PC-3 (cell line): ENCODE results near the gene CADM4. TPM values are rescaled to one million over a fixed set of nuclear protein-coding genes. Genes with fewer than 3 reads are reported as not detected.

Experiments used
- ATAC-seq: fragments of 200-7000 bp; cut with Tn5 transposase; 2 replicates; pipeline ENCODE4 v1.9.1; 2020; ENCODE audit warnings: mild to moderate bottlenecking, moderate library complexity
- BruUV-seq: library from RNA; stranded (reverse); fragments of 400-500 nt; replicated peaks from 2 replicates; lab custom pipeline; 2021; lab: Mats Ljungman, UMichigan
- CTCF ChIA-PET: fragments of 300-600 bp; sonication (Branson Sonifier 250); formaldehyde crosslinking; loops from one replicate; lab custom pipeline; 2022; ENCODE audit warnings: antibody characterized with exemption; lab: Charles Lee
- POLR2A ChIA-PET: fragments of 300-600 bp; sonication (Branson Sonifier 250); formaldehyde crosslinking; loops from one replicate; lab custom pipeline; 2022; ENCODE audit warnings: antibody characterized with exemption; ENCODE audit not compliant: unreplicated experiment; lab: Charles Lee
- DNase-seq: peaks from one replicate; pipeline ENCODE4 v3.0.0-alpha.2; 2015
- H2AFZ ChIP-seq: fragments of 300-600 bp; sonication (generic); 2 replicates; pipeline ENCODE4 v1.6.0; 2016; ENCODE audit warnings: antibody characterized with exemption, low read length
- H3F3A ChIP-seq: fragments of 300-600 bp; sonication (generic); one replicate; pipeline ENCODE4 v1.6.0; 2017; ENCODE audit warnings: antibody characterized with exemption, low read length, control low read depth, mild to moderate bottlenecking; ENCODE audit not compliant: unreplicated experiment
- H3K27ac ChIP-seq: fragments of 300-600 bp; sonication (generic); 2 replicates; pipeline ENCODE4 v1.5.1; 2016; ENCODE audit warnings: mild to moderate bottlenecking, low read length
- H3K27me3 ChIP-seq: fragments of 300-600 bp; sonication (generic); 2 replicates; pipeline ENCODE4 v1.6.1; 2016; ENCODE audit warnings: low read length, mixed read lengths
- H3K36me3 ChIP-seq: fragments of 300-600 bp; sonication (generic); 2 replicates; pipeline ENCODE4 v1.6.1; 2016; ENCODE audit warnings: low read depth, mixed run types, low read length, mixed read lengths
- H3K4me1 ChIP-seq: fragments of 300-600 bp; sonication (generic); 2 replicates; pipeline ENCODE4 v1.5.1; 2016; ENCODE audit warnings: low read length; ENCODE audit not compliant: insufficient read depth
- H3K4me2 ChIP-seq: fragments of 300-600 bp; sonication (generic); 2 replicates; pipeline ENCODE4 v1.6.0; 2016; ENCODE audit warnings: low read length
- H3K4me3 ChIP-seq: fragments of 300-600 bp; sonication (generic); 2 replicates; pipeline ENCODE4 v1.5.1; 2016; ENCODE audit warnings: mild to moderate bottlenecking, low read length, mixed read lengths
- H3K79me2 ChIP-seq: fragments of 300-600 bp; sonication (generic); 2 replicates; pipeline ENCODE4 v1.6.1; 2017; ENCODE audit warnings: low read length, mixed read lengths
- H3K9ac ChIP-seq: fragments of 300-600 bp; sonication (generic); 2 replicates; pipeline ENCODE4 v1.6.0; 2016; ENCODE audit warnings: mild to moderate bottlenecking, low read length
- H3K9me2 ChIP-seq: fragments of 300-600 bp; sonication (generic); replicated peaks from 2 replicates; pipeline ENCODE4 v1.6.1; 2016; ENCODE audit warnings: mixed run types, low read length, mixed read lengths
- H3K9me3 ChIP-seq: fragments of 300-600 bp; sonication (generic); 2 replicates; pipeline ENCODE4 v1.6.1; 2016; ENCODE audit warnings: low read length, mixed read lengths
- H4K20me1 ChIP-seq: fragments of 300-600 bp; sonication (generic); 2 replicates; pipeline ENCODE4 v1.6.1; 2016; ENCODE audit warnings: low read length, mixed read lengths
- CTCF ChIP-seq: fragments of 300-600 bp; sonication (generic); conservative IDR thresholded peaks from 2 replicates; pipeline ENCODE4 v1.5.1; 2017; ENCODE audit warnings: antibody characterized with exemption, low read depth, mild to moderate bottlenecking, low read length
- EZH2 ChIP-seq: fragments of 300-600 bp; sonication (generic); IDR thresholded peaks from one replicate; pipeline ENCODE4 v1.6.1; 2017; ENCODE audit warnings: antibody characterized with exemption, mild to moderate bottlenecking, low read length; ENCODE audit not compliant: unreplicated experiment
- EZH2phosphoT487 ChIP-seq: fragments of 300-600 bp; sonication (generic); IDR thresholded peaks from 2 replicates; pipeline ENCODE4 v1.6.1; 2018; ENCODE audit warnings: mild to moderate bottlenecking, antibody characterized with exemption, low read length, borderline replicate concordance
- intact Hi-C: fragments of 100-400 bp; cut with micrococcal nuclease; formaldehyde crosslinking; loops from 2 replicates; pipeline ENCODE4 v1.9.0; 2023
- total RNA-seq: library from RNA; depleted of rRNA; stranded (reverse); fragments of >200 nt; gene quantifications from 2 replicates; pipeline ENCODE4 v1.2.3, GENCODE V29; 2014

Gene CADM4
- total RNA-seq, 1 experiment from 2014 or later = 13.7 TPM

- H3K4me2 ChIP-seq = no peak overlapping the region
- no peaks in the 10 kb centered on the region for H3F3A ChIP-seq
- no peak overlapping the region for H3K4me3 ChIP-seq
- ATAC-seq (no peak), DNase-seq (no peak)
- H2AFZ ChIP-seq = no peak overlapping the region
- no peaks in the 10 kb centered on the region for H3K9me3 ChIP-seq
- H4K20me1 ChIP-seq = no peaks in the 10 kb centered on the region
- H3K9me2 ChIP-seq = no peaks in the 10 kb centered on the region
- no TSS peak for BruUV-seq
- H3K79me2 ChIP-seq = peaks cover 16% of the 10 kb centered on the region
- ChIA-PET CTCF (no interaction called here), POLR2A (no interaction called here)
- H3K36me3 ChIP-seq = no peaks in the 10 kb centered on the region
- intact Hi-C loops = no loop called here
- H3K9ac ChIP-seq = no peak overlapping the region
- no peak overlapping the region for H3K27ac ChIP-seq
- TF ChIP-seq EZH2 (no peak), CTCF (no peak), EZH2phosphoT487 (no peak)
- peaks cover 29% of the 10 kb centered on the region for H3K4me1 ChIP-seq
- no peaks in the 10 kb centered on the region for H3K27me3 ChIP-seq
Observed at GRCh38 chr19:43673637-43674036, 34.0 kb upstream of the CADM4 start.

- H3K9me3 ChIP-seq = no peaks in the 10 kb centered on the region
- H2AFZ ChIP-seq = no peak overlapping the region
- ChIA-PET POLR2A (no interaction called here), CTCF (no interaction called here)
- ATAC-seq (no peak), DNase-seq (no peak)
- H3K4me1 ChIP-seq = peaks cover 29% of the 10 kb centered on the region
- H3K9me2 ChIP-seq = no peaks in the 10 kb centered on the region
- peaks cover 26% of the 10 kb centered on the region for H3K79me2 ChIP-seq
- peaks cover 9% of the 10 kb centered on the region for H3K36me3 ChIP-seq
- H3K27me3 ChIP-seq = no peaks in the 10 kb centered on the region
- intact Hi-C loops = no loop called here
- TF ChIP-seq EZH2 (no peak), EZH2phosphoT487 (no peak), CTCF (no peak)
- no peak overlapping the region for H3K4me3 ChIP-seq
- H3F3A ChIP-seq = no peaks in the 10 kb centered on the region
- BruUV-seq = no TSS peak
- H4K20me1 ChIP-seq = peaks cover 10% of the 10 kb centered on the region
- no peak overlapping the region for H3K9ac ChIP-seq
- H3K4me2 ChIP-seq = no peak overlapping the region
- no peak overlapping the region for H3K27ac ChIP-seq
Observed at GRCh38 chr19:43672061-43672679, 32.5 kb upstream of the CADM4 start.

DNA sequence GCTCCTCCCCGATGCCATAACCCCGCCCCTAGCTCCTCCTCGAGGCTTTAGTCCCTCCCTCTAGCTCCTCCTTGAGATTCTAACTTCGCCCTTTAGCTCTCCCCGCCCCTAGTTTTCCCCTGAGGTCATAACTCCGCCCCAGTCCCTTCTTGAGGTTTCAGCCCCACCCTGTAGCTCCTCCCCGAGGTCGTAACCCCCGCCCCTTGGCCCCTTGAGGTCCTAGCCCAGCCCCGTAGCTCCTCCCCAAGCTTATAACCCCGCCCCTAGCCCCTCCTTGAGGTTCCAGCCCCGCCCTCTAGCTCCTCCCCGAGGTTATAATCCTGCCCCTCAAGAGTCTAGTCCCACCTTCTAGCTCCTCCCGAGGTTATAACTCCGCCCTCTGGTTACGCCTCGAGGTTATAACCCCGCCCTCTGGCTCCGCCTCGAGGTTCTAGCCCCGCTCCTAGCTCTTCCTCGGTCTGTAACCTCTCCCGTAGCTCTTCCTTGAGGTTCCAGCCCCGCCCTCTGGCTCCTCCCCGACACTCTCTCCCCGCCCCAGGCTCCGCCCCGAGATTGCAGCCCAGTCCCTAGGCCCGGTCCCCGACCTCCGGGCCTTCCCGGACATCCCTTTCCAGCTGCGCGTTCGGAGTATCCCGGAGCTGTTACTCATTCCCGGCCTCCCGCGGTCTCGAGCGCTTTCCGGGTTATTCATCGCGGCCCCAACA, 28.9 kb upstream of the CADM4 start:
- ChIA-PET POLR2A (interaction anchor here (0.6 to 1.1 kb wide), 16 partner anchors 22 to 1425 kb away, joined by 3 to 23 read pairs (median 4); partner anchors contain the start of genes IRGQ, SMG9, ZNF575 and ZNF576), CTCF (interaction anchor here (0.5 to 1.1 kb wide), 15 partner anchors 10 to 141 kb away, joined by 3 to 11 read pairs (median 5); no protein-coding TSS in a partner anchor)
- H3F3A ChIP-seq = no peaks in the 10 kb centered on the region
- intact Hi-C loops = loop anchor here (2.0 to 5.0 kb wide), 2 partner anchors 32 to 74 kb away; no protein-coding TSS in a partner anchor
- peak; percentile 83 for ATAC-seq
- H3K9me3 ChIP-seq = no peaks in the 10 kb centered on the region
- no peak overlapping the region for H2AFZ ChIP-seq
- no peak for TF ChIP-seq CTCF
- TF ChIP-seq EZH2phosphoT487 = no peak
- TF ChIP-seq EZH2 = no peak
- no TSS peak for BruUV-seq
- H3K36me3 ChIP-seq = peaks cover 33% of the 10 kb centered on the region
- H3K27me3 ChIP-seq = no peaks in the 10 kb centered on the region
- peak overlapping the region; percentile 99 for H3K4me3 ChIP-seq
- no peaks in the 10 kb centered on the region for H3K9me2 ChIP-seq
- H3K4me2 ChIP-seq = peak overlapping the region; percentile 93
- peaks cover 9% of the 10 kb centered on the region; the same call in 1 of the 2 replicates for H3K4me1 ChIP-seq
- H3K27ac ChIP-seq = peak overlapping the region; percentile 91
- peaks cover 38% of the 10 kb centered on the region for H3K79me2 ChIP-seq
- peak; percentile 98 for DNase-seq
- peak overlapping the region; percentile 90 for H3K9ac ChIP-seq
- H4K20me1 ChIP-seq = peaks cover 28% of the 10 kb centered on the region
